Activated CD4-positive, alpha-beta T cell treated with anti-CD3 and anti-CD28 coated beads, Interleukin-10, Interleukin-2, amounts not matched to agents 100 ng/mL and 50 ng/mL, durations not matched to agents 16 hours and 8 hours (primary cell): ENCODE results near the gene KL.

Experiments
- DNase-seq: peaks from one replicate; pipeline ENCODE4 v3.0.0-alpha.2; 2020

Gene KL

GRCh38 chr13:33006134-33006533 is 10.1 kb upstream of the KL start:
- DNase-seq: no peak

- no peak for DNase-seq
These were observed 9.6 kb upstream of the KL start for GRCh38 chr13:33006638-33007037.

GRCh38 chr13:33007237-33007636 is 9.0 kb upstream of the KL start:
- DNase-seq: no peak

- DNase-seq: no peak
These were observed 8.3 kb upstream of the KL start for GRCh38 chr13:33007950-33008349.

- DNase-seq: no peak
These were observed 7.1 kb upstream of the KL start for GRCh38 chr13:33008946-33009722.

GRCh38 chr13:33011828-33012470 is 4.3 kb upstream of the KL start:
- no peak for DNase-seq

- DNase-seq: no peak
These were observed 1.9 kb upstream of the KL start for GRCh38 chr13:33014291-33014690.

GRCh38 chr13:33015241-33015668 is 968 bp upstream of the KL start:
- no peak for DNase-seq

GRCh38 chr13:33015791-33016323 is 366 bp upstream of the KL start:
- peak; percentile 18 for DNase-seq

- DNase-seq: peak; percentile 91
These were observed 1.2 kb downstream of the KL start for GRCh38 chr13:33017323-33017929.

- no peak for DNase-seq
These were observed 2.7 kb downstream of the KL start for GRCh38 chr13:33018886-33019285.

- DNase-seq: no peak
These were observed 6.8 kb downstream of the KL start for GRCh38 chr13:33022986-33023385.

GRCh38 chr13:33025220-33025744 is 9.1 kb downstream of the KL start:
- no peak for DNase-seq

GRCh38 chr13:33026489-33027152 is 10.4 kb downstream of the KL start:
- no peak for DNase-seq

- no peak for DNase-seq
These were observed 12.4 kb downstream of the KL start for GRCh38 chr13:33028620-33029019.

GRCh38 chr13:33031277-33031676 is 15.1 kb downstream of the KL start:
- no peak for DNase-seq

GRCh38 chr13:33032037-33032625 is 15.9 kb downstream of the KL start:
- DNase-seq: no peak

GRCh38 chr13:33033051-33033812 is 17.0 kb downstream of the KL start:
- DNase-seq: peak; percentile 34

- no peak for DNase-seq
These were observed 17.8 kb downstream of the KL start for GRCh38 chr13:33033986-33034385.

GRCh38 chr13:33034882-33035520 is 18.8 kb downstream of the KL start:
- DNase-seq: no peak

- DNase-seq: no peak
These were observed 21.4 kb downstream of the KL start for GRCh38 chr13:33037673-33038072.
